GM13977 (cell line): ENCODE data around the gene CHMP4B.

Experiments
- DNase-seq: peaks from one replicate; pipeline ENCODE4 v3.0.0; 2012; ENCODE audit warnings: low spot score
- in situ Hi-C: fragments of 300-500 bp; cut with MboI; formaldehyde crosslinking; loops from one replicate; pipeline ENCODE4 v1.12.0; 2022; ENCODE audit warnings: low sequenced_read_pairs, low pct_unique_long_range_greater_than_20kb, mixed read lengths, inconsistent platforms; ENCODE audit not compliant: unreplicated experiment
- TF ChIP-seq, protein P1 (sequence below): IDR thresholded peaks from 2 replicates; pipeline ENCODE4 v1.5.1; 2012; ENCODE audit warnings: mild to moderate bottlenecking, control low read depth; ENCODE audit not compliant: insufficient read depth; ENCODE audit errors: extremely low read depth, missing control alignments

Gene CHMP4B

DNA sequence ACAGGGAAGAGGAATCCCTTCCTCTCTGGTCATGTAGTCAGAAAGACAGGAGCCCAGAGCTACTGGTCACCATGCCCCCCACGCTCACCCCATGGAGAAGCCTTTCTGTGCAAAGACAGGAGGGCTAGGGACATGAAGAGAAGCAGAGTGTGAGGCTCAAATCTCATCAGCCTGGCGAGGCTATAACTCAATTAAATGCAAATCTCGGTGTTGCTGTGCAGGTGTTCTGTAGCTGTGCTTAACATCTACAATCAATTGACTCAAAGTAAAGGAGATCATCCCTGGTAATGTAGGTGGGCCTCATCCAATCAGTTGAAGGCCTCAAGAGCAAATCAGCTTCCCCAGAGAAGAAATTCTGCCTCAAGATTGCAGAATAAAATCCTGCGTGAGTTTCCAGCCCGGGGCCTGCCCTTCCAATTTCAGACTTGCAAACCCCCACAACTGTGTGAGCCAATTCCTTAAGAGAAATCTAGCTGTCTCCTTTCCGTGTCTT, 64.4 kb downstream of the CHMP4B start:
- DNase-seq, result no peak
- TF ChIP-seq, protein P1, sequence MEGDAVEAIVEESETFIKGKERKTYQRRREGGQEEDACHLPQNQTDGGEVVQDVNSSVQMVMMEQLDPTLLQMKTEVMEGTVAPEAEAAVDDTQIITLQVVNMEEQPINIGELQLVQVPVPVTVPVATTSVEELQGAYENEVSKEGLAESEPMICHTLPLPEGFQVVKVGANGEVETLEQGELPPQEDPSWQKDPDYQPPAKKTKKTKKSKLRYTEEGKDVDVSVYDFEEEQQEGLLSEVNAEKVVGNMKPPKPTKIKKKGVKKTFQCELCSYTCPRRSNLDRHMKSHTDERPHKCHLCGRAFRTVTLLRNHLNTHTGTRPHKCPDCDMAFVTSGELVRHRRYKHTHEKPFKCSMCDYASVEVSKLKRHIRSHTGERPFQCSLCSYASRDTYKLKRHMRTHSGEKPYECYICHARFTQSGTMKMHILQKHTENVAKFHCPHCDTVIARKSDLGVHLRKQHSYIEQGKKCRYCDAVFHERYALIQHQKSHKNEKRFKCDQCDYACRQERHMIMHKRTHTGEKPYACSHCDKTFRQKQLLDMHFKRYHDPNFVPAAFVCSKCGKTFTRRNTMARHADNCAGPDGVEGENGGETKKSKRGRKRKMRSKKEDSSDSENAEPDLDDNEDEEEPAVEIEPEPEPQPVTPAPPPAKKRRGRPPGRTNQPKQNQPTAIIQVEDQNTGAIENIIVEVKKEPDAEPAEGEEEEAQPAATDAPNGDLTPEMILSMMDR, result no peak
- in situ Hi-C loops, result no loop called here

DNA sequence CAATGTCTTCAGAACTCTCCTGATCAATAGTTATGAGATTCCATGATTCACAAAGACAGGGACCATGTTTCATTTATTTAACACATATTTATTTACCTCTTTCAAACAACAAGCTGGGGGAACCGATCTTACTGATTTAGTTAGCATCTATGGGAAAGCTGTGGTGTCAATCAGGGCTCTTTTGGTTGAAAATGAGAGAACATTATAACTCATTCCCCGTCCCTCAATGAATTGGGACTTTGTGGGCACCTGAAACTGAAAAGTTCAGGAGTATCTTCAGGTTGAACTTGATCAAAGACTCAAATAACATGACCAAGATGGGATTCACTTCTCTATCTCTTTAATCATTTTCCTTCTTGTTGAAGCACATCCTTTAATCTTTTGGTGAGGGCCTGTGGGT, 67.4 kb downstream of the CHMP4B start:
- no peak for DNase-seq
- TF ChIP-seq, protein P1, result no peak
- in situ Hi-C loops, result no loop called here

- TF ChIP-seq, protein P1, result no peak
- no peak for DNase-seq
- in situ Hi-C loops, result no loop called here
Measured at GRCh38 chr20:33880396-33880795, 69.2 kb downstream of the CHMP4B start.

DNA sequence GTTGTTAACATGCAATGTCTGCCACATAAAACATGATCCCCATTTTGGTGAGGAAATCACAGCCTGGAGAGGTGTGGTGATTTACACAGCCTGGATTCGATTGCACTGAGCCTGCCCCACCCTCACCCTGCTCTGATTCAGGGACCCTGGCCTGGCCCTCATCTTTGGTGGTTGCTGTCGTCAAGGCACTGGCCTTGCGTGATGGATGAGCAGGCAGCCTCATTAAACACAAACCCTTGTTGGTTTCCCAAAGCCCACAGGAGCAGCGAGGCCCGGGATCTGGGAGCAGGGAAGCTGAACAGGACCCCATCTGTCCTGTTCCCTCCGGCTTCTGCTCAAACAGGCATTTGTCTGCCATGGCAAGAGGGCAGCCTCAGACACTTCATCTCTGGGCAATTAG, 70.8 kb downstream of the CHMP4B start:
- in situ Hi-C loops, result no loop called here
- no peak for DNase-seq
- TF ChIP-seq, protein P1, result no peak

DNA sequence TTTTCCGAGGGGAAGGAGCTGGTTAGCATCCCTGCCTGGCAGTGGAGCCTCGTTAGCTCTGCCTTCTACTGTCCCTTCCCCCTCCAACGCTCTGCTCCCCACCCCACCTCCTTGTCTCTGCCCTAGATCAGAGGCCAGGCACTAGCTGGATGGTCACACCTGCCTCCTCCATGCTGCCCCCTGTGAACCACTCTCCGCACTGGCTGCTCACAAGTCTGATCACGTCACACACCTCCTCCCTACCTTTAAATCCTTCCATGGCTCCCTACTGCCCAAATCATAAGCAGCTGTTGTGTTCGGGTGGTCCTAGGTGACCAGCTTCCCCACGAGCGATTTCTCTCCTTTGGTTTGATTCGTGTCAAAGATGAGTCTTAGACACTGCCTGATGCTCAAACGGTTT, 71.3 kb downstream of the CHMP4B start:
- TF ChIP-seq, protein P1, result no peak
- no peak for DNase-seq
- in situ Hi-C loops, result no loop called here

GRCh38 chr20:33883164-33883563, 72.0 kb downstream of the CHMP4B start:
- in situ Hi-C loops, result no loop called here
- TF ChIP-seq, protein P1, result peak; percentile 26
- peak; percentile 82 for DNase-seq

GRCh38 chr20:33884633-33885032, 73.5 kb downstream of the CHMP4B start:
- in situ Hi-C loops, result no loop called here
- TF ChIP-seq, protein P1, result no peak

More at GRCh38 chr20:33884633-33885032, 73.5 kb downstream of the CHMP4B start:
- no peak for DNase-seq
